GM19395 (cell line): Measurements from ENCODE around the gene WNT4.

ENCODE experiments used
- ATAC-seq: cut with Tn5 transposase; IDR thresholded peaks from one replicate; pipeline ENCODE4 v1.9.1; 2021; ENCODE audit warnings: mild to moderate bottlenecking, moderate library complexity; ENCODE audit not compliant: unreplicated experiment

Gene WNT4

GRCh38 chr1:22164841-22165808, 22.2 kb upstream of the WNT4 start:
- no peak for ATAC-seq

DNA sequence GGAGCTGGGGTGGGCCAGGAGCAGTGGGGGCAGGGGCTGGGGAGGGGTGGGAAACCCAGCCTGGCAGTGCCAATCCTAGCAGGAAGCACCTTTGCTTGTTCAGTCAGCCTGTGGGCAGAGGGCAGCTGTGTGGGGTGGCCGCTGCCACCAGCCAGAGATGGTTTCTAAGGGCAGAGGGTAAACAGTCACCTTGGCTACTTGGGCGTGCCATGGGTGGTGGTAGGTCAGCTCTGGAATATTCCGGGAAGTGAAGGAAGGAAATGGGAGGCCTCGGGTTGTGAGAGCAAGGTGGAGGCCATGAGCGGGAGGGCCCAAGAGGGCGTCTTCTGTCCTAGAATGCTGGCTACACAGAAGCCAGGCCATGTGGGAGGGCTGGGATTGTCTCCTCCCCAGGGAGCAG, 20.7 kb upstream of the WNT4 start:
- ATAC-seq = no peak

DNA sequence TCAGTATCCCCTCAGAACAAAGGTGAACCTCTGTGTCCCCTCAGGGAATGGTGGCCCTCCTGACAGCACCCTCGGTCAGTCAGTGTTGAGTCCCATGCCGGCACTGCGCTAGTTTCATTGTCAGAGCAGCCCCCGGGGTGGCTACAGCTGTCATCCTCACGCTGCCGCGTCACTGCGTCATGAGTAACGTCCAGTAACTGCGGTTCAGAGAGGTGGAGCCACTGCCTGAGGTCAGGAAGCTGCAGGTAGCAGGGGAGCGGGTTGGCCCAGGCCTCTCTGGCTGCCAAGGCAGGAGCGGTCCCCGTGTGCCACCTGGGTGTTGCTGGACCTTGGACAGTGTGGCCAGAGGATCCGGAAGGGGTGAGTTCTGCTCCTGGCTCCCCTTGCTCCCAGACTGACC, 20.2 kb upstream of the WNT4 start:
- no peak for ATAC-seq

DNA sequence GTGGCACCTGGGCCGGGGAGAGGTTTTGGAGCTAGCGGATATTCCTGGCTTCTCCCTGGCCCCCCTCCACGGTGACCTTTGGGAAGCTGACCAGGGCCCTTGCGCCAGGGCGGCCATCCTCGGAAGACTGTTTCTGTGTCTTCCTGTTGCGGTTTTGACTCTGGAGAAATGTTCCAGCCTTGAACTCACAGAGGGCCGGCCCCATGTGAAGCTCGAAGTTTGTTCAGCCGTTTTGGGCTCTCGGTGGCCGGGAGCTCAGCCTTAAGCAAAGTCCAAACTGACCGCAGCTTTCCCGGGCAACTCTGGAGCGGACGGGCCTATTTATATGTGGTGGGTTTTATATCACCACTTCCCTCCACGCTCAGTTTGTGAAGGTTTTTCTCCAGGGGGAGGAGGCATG, 17.0 kb upstream of the WNT4 start:
- no peak for ATAC-seq

GRCh38 chr1:22158654-22159053, 15.8 kb upstream of the WNT4 start:
- ATAC-seq = no peak

- ATAC-seq = no peak
Observed at GRCh38 chr1:22157359-22157966, 14.6 kb upstream of the WNT4 start.

- ATAC-seq = no peak
Observed at GRCh38 chr1:22155517-22155916, 12.6 kb upstream of the WNT4 start.

GRCh38 chr1:22154626-22155025, 11.7 kb upstream of the WNT4 start:
- ATAC-seq = no peak

DNA sequence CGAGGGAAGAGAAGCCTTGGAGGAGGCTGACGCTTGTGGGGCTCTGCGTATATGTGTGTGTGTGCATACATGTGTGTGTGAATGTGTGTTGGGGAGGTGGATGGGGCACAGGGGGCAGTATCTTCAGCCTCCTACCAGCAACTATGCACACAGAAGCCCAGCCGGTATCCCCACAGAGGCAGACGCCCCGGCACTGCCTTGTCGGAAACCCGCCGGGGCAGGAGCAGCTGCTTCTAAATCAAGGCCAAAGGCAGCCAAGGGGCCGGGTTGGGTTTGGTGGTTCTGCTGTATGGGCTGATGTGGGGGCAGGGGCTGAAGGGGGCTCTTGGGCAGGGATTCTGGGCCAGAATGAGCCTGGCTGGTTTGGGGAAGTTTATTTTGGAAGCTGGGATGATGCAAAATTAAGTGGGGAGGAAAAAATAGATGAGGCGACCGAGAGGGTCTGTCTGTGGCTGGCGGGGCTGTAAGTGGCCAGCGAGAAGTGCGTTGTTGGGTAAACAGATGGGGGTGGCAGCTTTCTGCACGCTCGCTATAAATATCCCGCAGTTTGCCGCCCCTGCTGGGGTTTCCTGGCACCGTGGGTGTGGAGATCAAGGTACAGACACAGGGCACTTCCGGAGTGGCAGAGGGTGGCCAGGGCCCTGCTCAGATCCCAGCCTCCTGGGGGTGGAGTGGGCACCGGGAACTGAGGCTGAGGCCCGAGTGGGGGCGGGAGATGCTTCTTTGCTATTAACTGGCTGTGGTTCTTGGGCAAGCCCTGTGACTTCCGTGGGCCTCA, 11.0 kb upstream of the WNT4 start:
- no peak for ATAC-seq

- ATAC-seq = no peak
Observed at GRCh38 chr1:22150923-22151322, 8.0 kb upstream of the WNT4 start.

DNA sequence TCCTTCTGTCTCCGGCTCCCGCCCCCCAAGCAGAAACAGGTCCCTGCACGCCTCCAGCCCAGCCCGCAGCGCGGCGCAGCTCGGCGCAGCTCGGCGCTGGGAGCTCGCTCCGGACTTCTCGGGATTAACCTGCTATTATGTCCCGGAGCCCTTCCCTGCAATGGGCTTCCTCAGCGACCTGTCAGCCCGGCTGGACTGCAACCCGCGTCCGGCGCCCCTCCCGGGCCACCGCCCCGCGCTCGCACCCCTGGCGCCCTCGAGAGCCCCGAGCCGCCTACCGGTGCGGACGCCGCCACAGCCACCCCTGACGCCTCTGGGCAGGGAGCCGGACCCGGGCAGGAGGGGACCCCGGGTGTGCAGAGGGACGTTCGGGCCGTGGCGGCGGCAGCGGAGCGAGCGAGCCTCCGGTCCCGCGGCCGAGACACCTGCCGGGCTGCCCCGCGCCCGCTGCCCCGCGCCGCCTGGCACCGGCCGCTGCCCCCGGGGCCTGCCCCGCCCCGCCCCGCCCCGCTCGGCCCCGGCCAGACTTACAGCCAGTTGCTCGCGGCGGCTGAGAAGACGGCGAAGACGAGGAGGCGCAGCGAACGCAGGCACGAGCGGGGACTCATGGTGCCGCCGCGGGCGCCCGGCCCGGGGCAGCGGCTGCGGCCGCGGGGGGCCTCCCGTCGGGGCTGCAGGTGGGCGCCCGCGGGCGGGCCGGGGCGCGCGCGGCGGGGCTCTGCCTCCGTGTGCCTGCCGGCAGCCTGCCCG, 407 bp downstream of the WNT4 start:
- no peak for ATAC-seq

GRCh38 chr1:22141554-22142314, 1.2 kb downstream of the WNT4 start:
- ATAC-seq = no peak

GRCh38 chr1:22140694-22141093, 2.2 kb downstream of the WNT4 start:
- no peak for ATAC-seq

DNA sequence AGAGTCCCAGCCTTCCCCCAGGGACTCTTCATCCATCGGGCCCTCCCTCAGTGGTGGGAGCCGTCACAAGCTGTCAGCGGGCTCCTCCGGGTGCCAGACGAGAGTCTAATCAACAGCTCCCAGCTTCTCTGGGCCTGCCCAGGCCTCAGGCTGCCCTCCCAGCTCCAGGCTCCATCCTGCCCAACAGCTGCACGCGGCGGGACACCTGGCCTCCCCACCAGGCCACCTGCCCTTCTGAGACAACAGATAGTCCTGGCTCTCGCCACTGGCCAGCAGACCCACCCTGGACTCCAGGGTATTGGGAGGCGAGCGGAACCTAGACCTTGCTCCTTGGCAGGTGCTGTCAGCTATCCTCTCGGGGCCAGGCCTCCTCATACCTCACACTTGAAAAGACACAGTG, 3.1 kb downstream of the WNT4 start:
- ATAC-seq = no peak

DNA sequence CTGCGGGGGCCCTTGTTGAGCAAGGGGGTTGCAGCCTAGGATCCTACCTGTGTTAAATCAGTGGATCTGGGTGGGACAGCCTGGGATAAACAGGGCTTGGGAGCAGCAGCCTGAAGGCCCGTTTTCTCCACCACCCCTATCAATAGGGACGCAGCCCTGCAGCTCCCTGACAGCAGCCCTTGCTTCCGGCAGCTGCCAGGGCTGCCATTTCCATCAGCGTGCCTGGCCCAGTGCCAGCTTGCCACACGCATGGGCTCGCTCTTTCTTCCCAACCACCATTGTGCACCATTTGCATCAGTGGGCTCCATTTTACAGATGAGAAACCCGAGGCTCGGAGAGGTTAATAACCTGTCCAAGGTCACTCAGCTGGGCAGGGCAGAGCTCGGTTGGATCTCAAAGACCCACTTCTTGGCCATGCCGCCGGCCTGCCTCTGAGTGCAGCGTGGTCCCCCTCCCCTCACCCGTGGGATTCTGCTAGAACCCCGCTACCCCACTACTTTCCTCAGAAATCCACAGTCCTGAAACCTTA, 3.8 kb downstream of the WNT4 start:
- no peak for ATAC-seq

DNA sequence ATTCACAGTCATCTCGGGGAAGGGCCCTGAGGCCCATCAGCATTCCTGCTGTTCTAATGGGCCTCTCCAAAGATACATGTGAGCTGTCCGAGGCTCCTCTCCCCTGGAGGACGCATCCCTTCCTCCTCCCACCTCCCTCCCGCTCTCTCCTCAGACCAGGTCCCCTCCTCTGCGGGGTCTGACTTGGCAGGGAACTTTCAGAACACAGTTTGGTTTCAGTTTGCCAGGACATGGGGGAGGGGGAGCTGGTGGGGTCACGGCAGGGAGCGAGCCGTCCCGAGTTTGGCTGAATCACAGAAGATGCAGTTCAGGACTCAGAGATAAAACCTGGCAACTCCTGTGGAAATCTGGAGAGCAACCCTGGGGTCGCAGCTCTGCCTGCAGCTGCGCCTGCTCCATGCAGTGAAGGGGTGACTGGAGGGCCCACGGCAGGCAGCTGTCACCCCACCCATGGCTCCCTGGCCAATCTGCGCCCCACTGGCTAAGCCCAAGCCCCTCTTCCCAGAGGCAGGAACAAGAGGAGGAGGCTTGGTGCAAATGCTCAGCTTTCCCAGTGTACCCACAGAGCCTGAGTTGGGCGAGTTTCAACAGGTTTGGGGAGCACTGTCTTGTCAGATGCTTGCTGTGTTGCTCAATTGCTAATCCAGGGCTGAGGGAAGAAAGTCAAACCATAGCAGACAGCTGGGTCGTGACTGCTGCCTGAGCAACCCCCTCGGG, 5.7 kb downstream of the WNT4 start:
- ATAC-seq = no peak

DNA sequence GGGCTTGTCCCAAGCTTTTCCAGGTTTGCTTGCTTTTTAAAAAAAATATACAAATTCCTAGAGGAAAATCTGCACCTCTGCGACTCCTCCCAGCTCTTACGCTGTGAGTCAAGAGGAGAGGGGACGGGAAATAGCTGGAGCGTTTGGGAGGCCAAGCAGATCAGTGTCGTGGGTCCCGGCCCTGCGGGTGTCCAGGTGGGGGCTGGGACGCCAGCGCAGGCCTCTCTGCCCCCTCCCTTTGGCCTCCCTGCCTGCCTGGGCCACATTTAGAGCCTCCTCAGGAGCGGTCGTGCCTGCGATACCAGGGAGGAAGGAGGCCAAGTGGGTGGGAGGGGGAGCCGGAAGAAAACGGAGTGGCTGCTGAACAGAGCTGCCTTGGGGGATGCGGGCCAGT, 9.0 kb downstream of the WNT4 start:
- no peak for ATAC-seq

DNA sequence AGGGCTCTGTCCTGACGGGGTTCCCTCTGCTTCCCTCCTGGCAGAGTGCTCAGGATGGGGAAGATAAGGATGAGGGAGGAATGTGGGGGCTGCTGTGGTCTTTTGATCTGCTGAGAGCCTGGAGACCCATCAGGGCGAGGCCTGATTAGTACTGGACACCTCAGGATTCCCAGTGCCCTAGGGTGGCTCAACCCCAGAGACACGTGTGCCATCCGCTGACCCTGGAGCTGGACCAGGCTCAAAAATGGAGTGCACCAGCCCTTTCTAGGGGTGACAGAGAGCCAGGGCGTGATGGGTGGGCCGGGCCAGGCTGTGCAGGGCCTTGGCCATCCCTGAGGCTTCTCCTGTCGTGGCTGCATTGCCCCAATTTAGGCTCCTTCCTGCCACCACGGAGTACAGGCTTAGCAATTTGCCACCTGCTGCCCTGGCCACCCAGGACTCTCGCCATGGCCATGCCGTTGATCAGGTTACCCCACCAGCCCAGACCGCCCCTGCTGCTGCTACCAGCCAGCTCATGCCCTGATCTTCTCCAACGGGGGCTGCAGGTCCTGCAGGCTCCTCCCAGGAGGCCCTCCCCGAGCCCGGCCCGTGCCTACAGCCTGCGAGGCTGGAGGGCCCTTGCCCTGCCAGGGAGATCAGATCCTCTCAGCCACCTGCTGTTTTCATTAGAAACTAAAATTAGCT, 9.5 kb downstream of the WNT4 start:
- ATAC-seq = no peak
